Spleen (tissue), 11 donors: ENCODE measurements around the gene ITGA7. TPM values are rescaled to one million over a fixed set of nuclear protein-coding genes. Genes with fewer than 3 reads are reported as not detected.

Source experiments
- DNase-seq: peaks from one replicate; pipeline ENCODE4 v3.0.0-alpha.2; 2020
- H3K27ac ChIP-seq, 8 donors: fragments of 200-600 bp; sonication (generic) in 7 of 8; 1 replicate in 4 of 8; 2 replicates in 4 of 8; pipeline versions ENCODE4 v1.5.0 to v1.8.0; 2016 to 2021; ENCODE audit warnings: inconsistent platforms in 4 of 8, mild to moderate bottlenecking in 4 of 8, moderate library complexity in 1 of 8
- H3K27me3 ChIP-seq, 7 donors: fragments of 200-600 bp; sonication (generic) in 6 of 7; replicated peaks in 1 of 7; 1 replicate in 4 of 7; 2 replicates in 3 of 7; pipeline versions ENCODE4 v1.5.0 to v1.8.0; 2016 to 2021; ENCODE audit warnings: inconsistent platforms in 3 of 7, mild to moderate bottlenecking in 1 of 7
- H3K36me3 ChIP-seq, 6 donors: fragments of 200-600 bp; sonication (generic) in 5 of 6; 1 replicate in 4 of 6; 2 replicates in 2 of 6; pipeline versions ENCODE4 v1.5.0 to v1.8.0; 2016 to 2021; ENCODE audit warnings: inconsistent platforms in 2 of 6
- H3K4me1 ChIP-seq, 6 donors: fragments of 200-600 bp; sonication (generic) in 5 of 6; 1 replicate in 3 of 6; 2 replicates in 3 of 6; pipeline versions ENCODE4 v1.5.0 to v1.8.0; 2016 to 2021; ENCODE audit warnings: inconsistent platforms in 3 of 6
- H3K4me3 ChIP-seq, 8 donors: fragments of 200-600 bp; sonication (generic) in 7 of 8; 1 replicate in 4 of 8; 2 replicates in 4 of 8; pipeline versions ENCODE4 v1.5.0 to v1.8.0; 2016 to 2021; ENCODE audit warnings: inconsistent platforms in 4 of 8, mild to moderate bottlenecking in 4 of 8, moderate library complexity in 2 of 8
- H3K9me3 ChIP-seq, 8 donors: fragments of 200-600 bp; sonication (generic) in 7 of 8; 1 replicate in 4 of 8; 2 replicates in 4 of 8; pipeline versions ENCODE4 v1.5.0 to v1.8.0; 2016 to 2021; ENCODE audit warnings: inconsistent platforms in 4 of 8
- CTCF ChIP-seq, 11 experiments: fragments of 200-600 bp in 7 of 11; fragments of 450-650 bp in 4 of 11; sonication (generic) in 4 of 11; IDR thresholded peaks in 8 of 11; conservative IDR thresholded peaks in 3 of 11; 1 replicate in 7 of 11; 2 replicates in 4 of 11; pipeline versions ENCODE4 v1.4.0 to v1.8.0; 2016 to 2021; ENCODE audit warnings: antibody characterized with exemption in 11 of 11, inconsistent platforms in 4 of 11, mild to moderate bottlenecking in 1 of 11
- POLR2A ChIP-seq, 3 donors: fragments of 450-650 bp; IDR thresholded peaks; one replicate each; pipeline ENCODE4 v1.5.1; 2017; ENCODE audit warnings: antibody characterized with exemption in 3 of 3, mild to moderate bottlenecking in 1 of 3
- POLR2AphosphoS5 ChIP-seq, 3 donors: sonication (generic); formaldehyde crosslinking; IDR thresholded peaks; one replicate each; pipeline ENCODE4 v1.5.1; 2017; ENCODE audit warnings: antibody characterized with exemption in 3 of 3
- WGBS, 5 donors: extraction: QIAGEN DNeasy Blood & Tissue Kit in 3 of 5; methylation state at CpG; one replicate each; pipeline versions ENCODE4 v1.1.5 to v1.1.7; 2013 to 2018; 5-methylcytosine and 5-hydroxymethylcytosine counted together
- intact Hi-C: fragments of 100-400 bp; cut with DNase I; formaldehyde crosslinking; loops from one replicate; pipeline ENCODE4 v1.15.0; 2023; ENCODE audit warnings: low total_unique reads
- polyA plus RNA-seq, 3 donors: library from polyadenylated mRNA; stranded (reverse); fragments of 200-250 nt; gene quantifications; one replicate each; pipeline ENCODE4 v1.2.1, GENCODE V29; 2013
- total RNA-seq, 7 donors: library from RNA; depleted of rRNA in 3 of 7; stranded (reverse); fragments of >200 nt in 3 of 7; fragmentation: NEBNext Ultra II Directional in 4 of 7; extraction: Animal tissue kit (Norgen Biotek cat#: 25700) in 4 of 7; gene quantifications; one replicate each; pipeline versions ENCODE4 v1.1.0 to v1.2.1, GENCODE V29; 2016 to 2021
- donor health status: healthy with polysubstance abuse.
- donor health status: DM: no; HTN: no; CAD: no; lungs with moderate emphysema.
- donor health status: DM: no; HTN: no; CAD: no.
- donor health status: Bipolar disorder and iron deficiency.
- donor health status: healthy.
- donor health status: DM: no; HTN: no; CAD: no.
- donor health status: DM: yes; HTN: yes; CAD: no.

The ITGA7 gene
- total and polyA plus RNA-seq, 10 donors: 4.4 to 93.2 (median 19.6) TPM

- TF ChIP-seq POLR2AphosphoS5 (IDR thresholded peaks at IDR 0.05) (no peak), POLR2A (IDR thresholded peaks at IDR 0.05) (no peak), CTCF (IDR thresholded peaks at IDR 0.05 in 8 of 11, conservative IDR thresholded peaks at IDR 0.05 in 3 of 11) (no peak)
- 62 to 94% (median 71%) methylated on average over 1 of the region's 1 CpG for WGBS, 5 donors
- DNase-seq: peak; percentile 18
- Histone ChIP-seq H3K9me3 (no peaks in the 10 kb centered on the region), H3K4me1 (peaks cover 28 to 57% (median 41%) of the 10 kb centered on the region in 6 donors), H3K36me3 (peaks cover 0 to 3% (median 0%) of the 10 kb centered on the region in 6 donors), H3K4me3 (no peak overlapping the region), H3K27me3 (peaks cover 0 to 17% (median 0%) of the 10 kb centered on the region in 7 donors), H3K27ac (peak overlapping the region in 3 of 8 donors; percentile 13 to 50 (median 43))
- intact Hi-C loops: no loop called here
These were observed 5.2 kb upstream of the ITGA7 start for GRCh38 chr12:55712700-55713415.

GRCh38 chr12:55711786-55712553 is 4.3 kb upstream of the ITGA7 start:
- DNase-seq: peak; percentile 39
- Histone ChIP-seq H3K27me3 (peaks cover 0 to 26% (median 0%) of the 10 kb centered on the region in 7 donors), H3K36me3 (no peaks in the 10 kb centered on the region), H3K9me3 (no peaks in the 10 kb centered on the region), H3K4me1 (peaks cover 21 to 57% (median 40%) of the 10 kb centered on the region in 6 donors), H3K27ac (peak overlapping the region in 4 of 8 donors; percentile 13 to 51 (median 46)), H3K4me3 (no peak overlapping the region)
- intact Hi-C loops: no loop called here
- no peak for TF ChIP-seq POLR2A (IDR thresholded peaks at IDR 0.05)
- TF ChIP-seq POLR2AphosphoS5 (IDR thresholded peaks at IDR 0.05): no peak
- no peak for TF ChIP-seq CTCF (IDR thresholded peaks at IDR 0.05 in 8 of 11, conservative IDR thresholded peaks at IDR 0.05 in 3 of 11)
- 75 to 89% (median 81%) methylated on average over 4 of the region's 4 CpGs for WGBS, 5 donors

GRCh38 chr12:55708695-55709233 is 1.1 kb upstream of the ITGA7 start:
- H3K27me3 ChIP-seq: peaks cover 0 to 28% (median 0%) of the 10 kb centered on the region in 7 donors
- H3K9me3 ChIP-seq: no peaks in the 10 kb centered on the region
- H3K36me3 ChIP-seq: no peaks in the 10 kb centered on the region
- intact Hi-C loops: no loop called here
- peak overlapping the region in 3 of 8 donors; percentile 18 to 56 (median 48) for H3K27ac ChIP-seq
- peak overlapping the region in 4 of 8 donors; percentile 67 to 90 (median 71) for H3K4me3 ChIP-seq
- WGBS, 5 donors: 0 to 8% (median 1%) methylated on average over 3 of the region's 3 CpGs
- DNase-seq: peak; percentile 45
- TF ChIP-seq POLR2AphosphoS5 (IDR thresholded peaks at IDR 0.05) (no peak), CTCF (IDR thresholded peaks at IDR 0.05 in 8 of 11, conservative IDR thresholded peaks at IDR 0.05 in 3 of 11) (no peak), POLR2A (IDR thresholded peaks at IDR 0.05) (no peak)
- H3K4me1 ChIP-seq: peaks cover 12 to 62% (median 33%) of the 10 kb centered on the region in 6 donors
